Esophagus mucosa (tissue), 1 donor: ENCODE results near the gene OR2AT4. TPM values are rescaled to one million over a fixed set of nuclear protein-coding genes. Genes with fewer than 3 reads are reported as not detected.

Experiments
- total RNA-seq: library from RNA; stranded (reverse); gene quantifications from one replicate; pipeline ENCODE4 v1.2.4, GENCODE V29; 2023
- donor health status: DM: yes; HTN: yes; CAD: no.

The OR2AT4 gene
- total RNA-seq, 1 donor from 2014 or later = not detected

Other genes with a start within 250 kb of the OR2AT4 start
- gene XRRA1, start 147.8 kb downstream of the OR2AT4 start, total RNA-seq = 2.4 TPM
- 76.8 TPM for gene SPCS2, start 147.6 kb downstream of the OR2AT4 start, total RNA-seq
- 2.7 TPM for gene NEU3, start 107.9 kb downstream of the OR2AT4 start, total RNA-seq
- 9.7 TPM for gene SLCO2B1, start 54.2 kb upstream of the OR2AT4 start, total RNA-seq
- not detected for gene TPBGL, start 143.9 kb upstream of the OR2AT4 start, total RNA-seq